ENCODE results near the gene FCHSD2. TPM values are rescaled to one million over a fixed set of nuclear protein-coding genes. Genes with fewer than 3 reads are reported as not detected.

FCHSD2 gene
- total RNA-seq, 1 donor, result 34.0 TPM

DNA sequence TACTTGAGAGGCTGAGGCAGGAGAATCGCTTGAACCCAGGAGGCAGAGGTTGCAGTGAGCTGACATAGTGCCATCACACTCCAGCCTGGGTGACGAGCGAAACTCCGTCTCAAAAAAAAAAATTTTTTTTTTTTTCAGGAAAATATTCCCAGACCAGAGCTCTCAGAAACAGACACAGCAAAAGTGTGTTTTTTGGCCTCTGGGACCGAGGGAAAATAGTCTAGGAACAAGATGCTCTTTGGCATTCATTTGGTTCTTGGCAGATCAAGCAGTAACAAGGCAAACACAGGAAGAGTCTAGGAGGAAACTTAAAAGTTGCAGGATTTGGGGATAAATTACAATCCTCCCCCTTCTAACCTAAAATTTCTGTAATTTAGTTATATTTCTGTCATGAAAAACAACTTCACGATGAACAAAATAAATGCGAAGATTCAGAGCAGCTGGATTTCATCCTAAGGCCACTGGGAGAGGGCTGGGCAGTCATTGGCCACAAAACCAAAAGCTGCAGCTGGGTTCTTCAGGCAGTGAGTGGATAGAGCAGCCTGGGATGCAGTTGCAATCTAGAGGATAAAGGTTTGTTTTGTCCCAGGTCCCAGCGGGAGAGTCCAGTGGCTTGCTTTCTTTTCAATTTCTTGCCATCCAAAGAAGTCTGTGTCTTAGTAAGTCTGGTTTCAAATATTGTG is 308.2 kb downstream of the FCHSD2 start:
- H3K9me3 ChIP-seq (ENCODE audit: low read depth, low read length), result no peaks in the 10 kb centered on the region
- TF ChIP-seq, protein P1, sequence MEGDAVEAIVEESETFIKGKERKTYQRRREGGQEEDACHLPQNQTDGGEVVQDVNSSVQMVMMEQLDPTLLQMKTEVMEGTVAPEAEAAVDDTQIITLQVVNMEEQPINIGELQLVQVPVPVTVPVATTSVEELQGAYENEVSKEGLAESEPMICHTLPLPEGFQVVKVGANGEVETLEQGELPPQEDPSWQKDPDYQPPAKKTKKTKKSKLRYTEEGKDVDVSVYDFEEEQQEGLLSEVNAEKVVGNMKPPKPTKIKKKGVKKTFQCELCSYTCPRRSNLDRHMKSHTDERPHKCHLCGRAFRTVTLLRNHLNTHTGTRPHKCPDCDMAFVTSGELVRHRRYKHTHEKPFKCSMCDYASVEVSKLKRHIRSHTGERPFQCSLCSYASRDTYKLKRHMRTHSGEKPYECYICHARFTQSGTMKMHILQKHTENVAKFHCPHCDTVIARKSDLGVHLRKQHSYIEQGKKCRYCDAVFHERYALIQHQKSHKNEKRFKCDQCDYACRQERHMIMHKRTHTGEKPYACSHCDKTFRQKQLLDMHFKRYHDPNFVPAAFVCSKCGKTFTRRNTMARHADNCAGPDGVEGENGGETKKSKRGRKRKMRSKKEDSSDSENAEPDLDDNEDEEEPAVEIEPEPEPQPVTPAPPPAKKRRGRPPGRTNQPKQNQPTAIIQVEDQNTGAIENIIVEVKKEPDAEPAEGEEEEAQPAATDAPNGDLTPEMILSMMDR (IDR thresholded peaks at IDR 0.05; ENCODE audit: extremely low read depth, low read depth, low read length), result no peak
- no peaks in the 10 kb centered on the region for H4K20me1 ChIP-seq (ENCODE audit: insufficient read depth, low read length)
- no peak overlapping the region for H3K27ac ChIP-seq (ENCODE audit: low read depth, low read length)
- H3K4me2 ChIP-seq (ENCODE audit: insufficient read depth, low read length), result no peak overlapping the region
- peaks cover 25% of the 10 kb centered on the region for H3K36me3 ChIP-seq (ENCODE audit: insufficient read depth, low read length)
- no peaks in the 10 kb centered on the region for H3K27me3 ChIP-seq (ENCODE audit: insufficient read depth, low read length)
- H3K79me2 ChIP-seq (ENCODE audit: insufficient read depth, low read length), result no peaks in the 10 kb centered on the region
- no peak overlapping the region for H3K4me3 ChIP-seq (ENCODE audit: insufficient read depth, low read length)
- peaks cover 40% of the 10 kb centered on the region for H3K4me1 ChIP-seq (ENCODE audit: insufficient read depth, low read length)
- DNase-seq (ENCODE audit: insufficient read length, low spot score, missing footprints), result peak; percentile 58
- H2AFZ ChIP-seq (ENCODE audit: low read length), result no peak overlapping the region

DNA sequence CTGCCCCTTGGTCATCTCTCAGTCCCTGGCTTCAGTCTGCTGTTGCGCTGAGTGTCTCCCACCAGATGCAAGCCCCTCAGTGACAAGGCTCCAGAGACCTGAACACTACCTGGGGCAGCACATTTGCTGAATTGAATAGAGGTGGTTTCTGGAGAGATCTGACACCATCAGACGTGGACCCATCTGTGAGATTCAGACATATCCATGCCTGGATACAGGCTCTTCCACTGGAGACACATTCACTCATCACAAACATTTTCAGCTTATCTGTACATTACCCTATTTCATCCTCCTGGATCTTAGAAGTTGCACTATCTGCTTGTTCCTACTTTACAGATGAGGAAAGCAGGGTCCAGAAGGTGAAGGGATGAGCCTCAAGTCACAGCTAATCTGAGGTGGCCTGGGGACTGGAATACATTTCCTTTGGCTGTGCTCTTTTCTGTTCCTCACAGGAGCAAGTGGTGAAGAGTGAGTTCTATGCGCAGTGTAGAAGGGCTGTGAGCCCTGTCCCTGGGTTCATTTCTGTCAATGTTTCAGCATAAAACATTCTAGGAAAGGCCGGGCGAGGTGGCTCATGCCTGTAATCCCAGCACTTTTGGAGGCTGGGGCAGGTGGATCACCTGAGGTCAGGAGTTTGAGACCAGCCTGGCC is 308.9 kb downstream of the FCHSD2 start:
- Histone ChIP-seq H3K27ac (ENCODE audit: low read depth, low read length) (no peak overlapping the region), H4K20me1 (ENCODE audit: insufficient read depth, low read length) (no peaks in the 10 kb centered on the region), H3K4me3 (ENCODE audit: insufficient read depth, low read length) (no peak overlapping the region), H2AFZ (ENCODE audit: low read length) (no peak overlapping the region), H3K36me3 (ENCODE audit: insufficient read depth, low read length) (peaks cover 22% of the 10 kb centered on the region), H3K4me2 (ENCODE audit: insufficient read depth, low read length) (no peak overlapping the region), H3K9me3 (ENCODE audit: low read depth, low read length) (no peaks in the 10 kb centered on the region), H3K27me3 (ENCODE audit: insufficient read depth, low read length) (no peaks in the 10 kb centered on the region), H3K79me2 (ENCODE audit: insufficient read depth, low read length) (no peaks in the 10 kb centered on the region), H3K4me1 (ENCODE audit: insufficient read depth, low read length) (peaks cover 36% of the 10 kb centered on the region)
- no peak for DNase-seq (ENCODE audit: insufficient read length, low spot score, missing footprints)
- TF ChIP-seq, protein P1 (IDR thresholded peaks at IDR 0.05; ENCODE audit: extremely low read depth, low read depth, low read length), result no peak

DNA sequence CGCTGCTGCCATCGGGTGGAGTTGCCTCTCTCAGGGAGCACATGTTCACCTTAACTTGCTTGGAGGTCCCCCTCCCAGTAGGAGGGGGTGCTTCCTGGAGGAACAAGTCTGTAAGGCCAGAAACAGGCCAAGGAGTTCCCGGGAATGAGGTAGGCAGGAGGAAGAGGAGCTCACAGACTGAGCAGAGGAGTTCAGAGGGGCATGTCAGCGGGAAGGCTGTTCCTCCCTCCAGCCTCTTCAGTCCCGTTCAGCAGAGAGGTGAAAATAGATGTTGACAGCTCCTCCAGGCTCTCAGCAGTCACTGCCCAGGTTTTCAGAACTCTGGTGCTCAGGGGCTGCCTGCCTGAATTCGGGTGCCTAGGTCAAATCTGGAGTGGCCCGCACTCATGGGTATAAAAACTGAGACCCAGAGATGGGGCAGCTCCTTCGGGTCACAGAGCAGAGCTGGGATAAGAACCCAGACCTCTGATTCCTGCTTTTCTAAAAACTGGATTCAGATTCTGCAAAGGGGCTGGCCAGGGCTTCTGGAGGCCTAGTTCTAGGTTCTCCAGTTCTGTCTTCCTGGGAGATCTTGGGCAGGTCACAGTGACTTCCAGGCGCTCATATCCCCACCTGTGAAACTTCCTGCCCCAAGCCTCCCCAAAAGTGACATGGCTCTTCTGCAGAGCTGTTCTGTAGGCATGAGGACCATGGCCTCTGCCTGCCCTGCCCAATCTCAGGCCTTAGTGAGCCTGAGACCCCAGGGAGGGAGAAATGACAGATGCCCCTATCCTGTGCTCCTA is 309.6 kb downstream of the FCHSD2 start:
- Histone ChIP-seq H4K20me1 (ENCODE audit: insufficient read depth, low read length) (no peaks in the 10 kb centered on the region), H2AFZ (ENCODE audit: low read length) (no peak overlapping the region), H3K4me2 (ENCODE audit: insufficient read depth, low read length) (no peak overlapping the region), H3K4me1 (ENCODE audit: insufficient read depth, low read length) (peaks cover 35% of the 10 kb centered on the region), H3K79me2 (ENCODE audit: insufficient read depth, low read length) (no peaks in the 10 kb centered on the region), H3K36me3 (ENCODE audit: insufficient read depth, low read length) (peaks cover 15% of the 10 kb centered on the region), H3K9me3 (ENCODE audit: low read depth, low read length) (no peaks in the 10 kb centered on the region), H3K27me3 (ENCODE audit: insufficient read depth, low read length) (no peaks in the 10 kb centered on the region), H3K4me3 (ENCODE audit: insufficient read depth, low read length) (no peak overlapping the region), H3K27ac (ENCODE audit: low read depth, low read length) (no peak overlapping the region)
- DNase-seq (ENCODE audit: insufficient read length, low spot score, missing footprints), result peak; percentile 19
- TF ChIP-seq, protein P1 (IDR thresholded peaks at IDR 0.05; ENCODE audit: extremely low read depth, low read depth, low read length), result no peak
